K562 (cell line): ENCODE results near the gene RASSF10. TPM values are rescaled to one million over a fixed set of nuclear protein-coding genes. Genes with fewer than 3 reads are reported as not detected.
A peak's percentile ranks its signal among the peaks of the same experiment; 100 is the strongest.

ENCODE experiments used
- ATAC-seq: fragments of 200-7000 bp; cut with Tn5 transposase; 3 replicates; pipeline ENCODE4 v1.9.1; 2020; ENCODE audit warnings: moderate library complexity
- BruUV-seq: library from RNA; stranded (reverse); fragments of 400-500 nt; replicated peaks from 2 replicates; lab custom pipeline; 2021; lab: Mats Ljungman, UMichigan
- CTCF ChIA-PET: fragments of 300-600 bp; formaldehyde crosslinking; extraction: SDS; loops from one replicate; lab custom pipeline; 2021; ENCODE audit warnings: low intra/inter-chr PET ratio; lab: Yijun Ruan, JAX
- POLR2A ChIA-PET: fragments of 300-600, 350-650 bp; sonication (Branson Sonifier 250); formaldehyde crosslinking; extraction: SDS; loops from one replicate; lab custom pipeline; 2021; ENCODE audit warnings: antibody characterized with exemption, inconsistent platforms; lab: Yijun Ruan, JAX
- DNase-seq, 4 experiments: peaks; one replicate each; pipeline versions ENCODE4 v3.0.0 to v3.0.0-alpha.2; 2011 to 2018; ENCODE audit warnings: low spot score in 3 of 4, mixed read lengths in 3 of 4; ENCODE audit errors: extremely low read depth in 1 of 4
- FAIRE-seq: peaks from 2 replicates; lab custom pipeline; 2011; peaks lifted over from hg19 to GRCh38; lab: Jason Lieb, UNC
- H2AFZ ChIP-seq: 2 replicates; pipeline ENCODE4 v1.6.0; 2011; ENCODE audit warnings: low read depth, low read length, control low read depth, inconsistent platforms
- H3K27ac ChIP-seq: fragments of 200-600 bp; 3 replicates; pipeline ENCODE4 v1.8.0; 2011; ENCODE audit warnings: low read depth, mild to moderate bottlenecking, control low read depth, inconsistent platforms, low read length, moderate library complexity, mixed read lengths; ENCODE audit errors: extremely low read depth
- H3K27me3 ChIP-seq, 2 experiments: fragments of 300-600 bp in 1 of 2; 2 replicates in 1 of 2; 3 replicates in 1 of 2; pipeline versions ENCODE4 v1.6.0 to v1.8.0; 2011; ENCODE audit warnings: inconsistent platforms in 2 of 2, low read length in 2 of 2, mild to moderate bottlenecking in 1 of 2, mixed read lengths in 1 of 2, moderate library complexity in 1 of 2; ENCODE audit not compliant: control insufficient read depth in 2 of 2, insufficient read depth in 2 of 2
- H3K36me3 ChIP-seq: fragments of 300-600 bp; 3 replicates; pipeline ENCODE4 v1.8.0; 2011; ENCODE audit warnings: mild to moderate bottlenecking, low read length, inconsistent platforms; ENCODE audit not compliant: control insufficient read depth, insufficient read depth
- H3K4me1 ChIP-seq, 2 experiments: fragments of 200-600 bp in 1 of 2; replicated peaks in 1 of 2; 2 replicates in 1 of 2; 3 replicates in 1 of 2; pipeline versions ENCODE4 v1.5.1 to v1.8.0; 2011; ENCODE audit warnings: inconsistent platforms in 2 of 2, low read length in 2 of 2, mild to moderate bottlenecking in 1 of 2, mixed read lengths in 1 of 2, moderate library complexity in 1 of 2; ENCODE audit not compliant: control insufficient read depth in 2 of 2, insufficient read depth in 2 of 2
- H3K4me2 ChIP-seq: 2 replicates; pipeline ENCODE4 v1.6.1; 2011; ENCODE audit warnings: low read length, control low read depth, inconsistent platforms, mixed read lengths; ENCODE audit not compliant: insufficient read depth
- H3K4me3 ChIP-seq: fragments of 200-600 bp; sonication (generic), shearing (Covaris generic); 2 replicates; pipeline ENCODE4 v1.5.1; 2016; ENCODE audit warnings: control low read depth, inconsistent platforms
- H3K79me2 ChIP-seq: fragments of 200-600 bp; 3 replicates; pipeline ENCODE4 v1.8.0; 2011; ENCODE audit warnings: low read length, inconsistent platforms; ENCODE audit not compliant: control insufficient read depth, insufficient read depth
- H3K9ac ChIP-seq, 2 experiments: 2 replicates each; pipeline versions ENCODE4 v1.6.0 to v1.6.1; 2011; ENCODE audit warnings: low read depth in 2 of 2, low read length in 2 of 2, control low read depth in 1 of 2, inconsistent platforms in 1 of 2, mild to moderate bottlenecking in 1 of 2, mixed read lengths in 1 of 2; ENCODE audit not compliant: insufficient read depth in 1 of 2
- H3K9me1 ChIP-seq: one replicate; pipeline ENCODE4 v1.6.0; 2011; ENCODE audit warnings: inconsistent platforms, mild to moderate bottlenecking, low read length, moderate library complexity; ENCODE audit not compliant: control insufficient read depth, insufficient read depth
- H3K9me3 ChIP-seq: replicated peaks from 2 replicates; pipeline ENCODE4 v1.5.1; 2011; ENCODE audit warnings: low read depth, low read length, inconsistent platforms; ENCODE audit not compliant: control insufficient read depth, insufficient read depth
- H4K20me1 ChIP-seq: replicated peaks from 2 replicates; pipeline ENCODE4 v1.6.1; 2011; ENCODE audit warnings: low read length, inconsistent platforms, mixed read lengths; ENCODE audit not compliant: control insufficient read depth, insufficient read depth
- IFI16 ChIP-seq: fragments of 250-450 bp; sonication (Bioruptor Pico); IDR thresholded peaks from 2 replicates; pipeline ENCODE4 v2.1.2; 2022; ENCODE audit warnings: mild to moderate bottlenecking, inconsistent platforms
- NFE2L1 ChIP-seq: fragments of 450-650 bp; IDR thresholded peaks from 2 replicates; pipeline ENCODE4 v1.6.1; 2016; ENCODE audit warnings: missing genetic modification characterization, low read depth, mild to moderate bottlenecking, missing compliant biosample characterization, moderate library complexity, borderline replicate concordance
- NRF1 ChIP-seq, 2 experiments: fragments of 450-650 bp; IDR thresholded peaks in 1 of 2; conservative IDR thresholded peaks in 1 of 2; 2 replicates each; pipeline ENCODE4 v1.6.1; 2014; ENCODE audit warnings: mild to moderate bottlenecking in 2 of 2
- XRCC3 ChIP-seq: fragments of 450-650 bp; IDR thresholded peaks from 2 replicates; pipeline ENCODE4 v1.6.1; 2017; ENCODE audit warnings: mild to moderate bottlenecking, moderate library complexity
- ZBTB17 ChIP-seq: fragments of 450-650 bp; formaldehyde crosslinking; IDR thresholded peaks from 2 replicates; pipeline ENCODE4 v1.4.0; 2020; ENCODE audit warnings: mild to moderate bottlenecking
- ZFP30 ChIP-seq: fragments of 250-450 bp; sonication (Bioruptor Pico); IDR thresholded peaks from 2 replicates; pipeline ENCODE4 v1.8.0; 2022; ENCODE audit warnings: moderate library complexity, mild to moderate bottlenecking, inconsistent platforms, borderline replicate concordance
- ZNF436 ChIP-seq: fragments of 250-450, 450-650 bp; sonication (Bioruptor Pico); formaldehyde crosslinking; IDR thresholded peaks from 2 replicates; pipeline ENCODE4 v1.7.0; 2020; ENCODE audit warnings: mild to moderate bottlenecking
- WGBS: fragments of 100-300 bp; shearing (Covaris generic); methylation state at CpG from one replicate; pipeline ENCODE4 v1.1.6; 2016; ENCODE audit warnings: low coverage, mixed read lengths; ENCODE audit not compliant: insufficient coverage; ENCODE audit errors: missing lambda C conversion rate; 5-methylcytosine and 5-hydroxymethylcytosine counted together
- in situ Hi-C: fragments of 300-500 bp; cut with MboI; formaldehyde crosslinking; loops from 4 replicates; pipeline ENCODE4 v1.15.0; 2018; ENCODE audit warnings: inconsistent platforms, mixed read lengths
- intact Hi-C: fragments of 100-400 bp; cut with micrococcal nuclease; formaldehyde crosslinking; loops from 2 replicates; pipeline ENCODE4 v1.14.2; 2022
- polyA plus RNA-seq, 8 experiments: library from polyadenylated mRNA; depleted of rRNA in 4 of 8; stranded (reverse) in 5 of 8; unstranded in 3 of 8; fragments of >200 nt; fragmentation: Nextera tagmentation in 2 of 8; fragmentation: Illumina TruSeq in 1 of 8; extraction: Ambion mirVana in 2 of 8; extraction: Trizol in 1 of 8; gene quantifications; 2 replicates each; pipeline versions ENCODE4 v1.2.1 to v1.2.3, GENCODE V29; 2011 to 2014; ENCODE audit warnings: inconsistent platforms in 1 of 8, missing spikeins in 1 of 8
- total RNA-seq, 7 experiments: library from RNA; depleted of rRNA in 6 of 7; stranded (reverse); fragments of >200 nt in 6 of 7; fragmentation: Illumina TruSeq in 2 of 7; extraction: Trizol in 2 of 7; gene quantifications; 2 replicates each; pipeline versions ENCODE4 v1.2.1 to v1.2.3, GENCODE V29; 2011 to 2021; ENCODE audit warnings: low replicate concordance in 1 of 7
- TF ChIP-seq, protein P1 (sequence below): fragments of 450-650 bp; IDR thresholded peaks from 2 replicates; pipeline ENCODE4 v1.6.1; 2018; ENCODE audit not compliant: partially characterized antibody
- TF ChIP-seq, protein P2 (sequence below), 3 experiments: fragments of 200-800 bp in 1 of 3; fragments of 250-450 bp in 1 of 3; fragments of 450-650 bp in 1 of 3; sonication (Bioruptor Pico) in 1 of 3; sonication (Bioruptor generic) in 1 of 3; formaldehyde crosslinking in 1 of 3; IDR thresholded peaks; 2 replicates each; pipeline versions ENCODE4 v1.6.1 to v1.8.0; 2016 to 2022; ENCODE audit warnings: mild to moderate bottlenecking in 2 of 3, missing genetic modification characterization in 2 of 3, missing compliant biosample characterization in 1 of 3, moderate library complexity in 1 of 3
- TF ChIP-seq, protein P3 (sequence below): sonication (generic); formaldehyde crosslinking; IDR thresholded peaks from 2 replicates; pipeline ENCODE4 v1.9.0; 2022; ENCODE audit warnings: mild to moderate bottlenecking, missing genetic modification reagents
- TF ChIP-seq, protein P4 (sequence below): fragments of 250-450 bp; sonication (Bioruptor Pico); IDR thresholded peaks from 2 replicates; pipeline ENCODE4 v1.8.0; 2022; ENCODE audit warnings: inconsistent platforms

Gene RASSF10
- total and polyA plus RNA-seq, 9 of the 15 experiments (the other 6 are each of a cell fraction or from before 2014, with no cell fraction given) = not detected

DNA sequence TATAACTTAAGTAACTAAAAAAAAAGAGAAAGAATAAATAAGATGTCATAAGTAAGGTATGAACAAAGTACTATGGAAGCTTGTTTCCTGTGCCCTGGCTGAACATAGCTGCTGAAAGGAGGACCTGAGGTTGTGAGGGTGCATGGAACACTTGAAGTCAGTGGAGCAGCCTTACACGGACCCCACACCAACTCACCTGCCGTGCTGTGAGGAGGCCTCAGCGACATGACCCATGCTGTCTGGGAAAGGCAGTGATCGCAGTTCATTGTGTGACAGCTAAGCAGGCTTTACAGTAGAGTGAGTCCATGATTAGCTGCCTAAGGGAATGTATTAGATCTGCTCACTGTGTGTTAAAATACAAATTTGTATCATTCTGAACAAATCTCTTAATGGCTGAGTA, 17.6 kb downstream of the RASSF10 start:
- ATAC-seq (no peak), FAIRE-seq (no peak), DNase-seq (no peak)
- no TSS peak for BruUV-seq
- H3K4me3 ChIP-seq = no peak overlapping the region
- peaks cover 14 to 37% of the 10 kb centered on the region in 2 experiments for H3K27me3 ChIP-seq
- H3K4me1 ChIP-seq = no peaks in the 10 kb centered on the region
- intact Hi-C loops = no loop called here
- H3K9me3 ChIP-seq = no peaks in the 10 kb centered on the region
- H3K36me3 ChIP-seq = no peaks in the 10 kb centered on the region
- in situ Hi-C loops = no loop called here
- CTCF ChIA-PET = no interaction called here
- H3K27ac ChIP-seq = no peak overlapping the region
- H3K79me2 ChIP-seq = no peaks in the 10 kb centered on the region
- H3K9ac ChIP-seq = no peak overlapping the region
- no peak overlapping the region for H3K4me2 ChIP-seq
- H3K9me1 ChIP-seq = no peaks in the 10 kb centered on the region
- POLR2A ChIA-PET = interaction anchor here (0.7 to 1.2 kb wide), 2 partner anchors 14 to 1225 kb away, joined by 3 read pairs; no protein-coding TSS in a partner anchor
- 0 out of 2 replicates have a peak overlapping the region, but pooled peaks have one; percentile 33 for H2AFZ ChIP-seq
- WGBS = 11% methylated on average over 4 of the region's 4 CpGs
- no peaks in the 10 kb centered on the region for H4K20me1 ChIP-seq
- TF ChIP-seq NFE2L1 (tag) = no peak
- TF ChIP-seq, protein P1, sequence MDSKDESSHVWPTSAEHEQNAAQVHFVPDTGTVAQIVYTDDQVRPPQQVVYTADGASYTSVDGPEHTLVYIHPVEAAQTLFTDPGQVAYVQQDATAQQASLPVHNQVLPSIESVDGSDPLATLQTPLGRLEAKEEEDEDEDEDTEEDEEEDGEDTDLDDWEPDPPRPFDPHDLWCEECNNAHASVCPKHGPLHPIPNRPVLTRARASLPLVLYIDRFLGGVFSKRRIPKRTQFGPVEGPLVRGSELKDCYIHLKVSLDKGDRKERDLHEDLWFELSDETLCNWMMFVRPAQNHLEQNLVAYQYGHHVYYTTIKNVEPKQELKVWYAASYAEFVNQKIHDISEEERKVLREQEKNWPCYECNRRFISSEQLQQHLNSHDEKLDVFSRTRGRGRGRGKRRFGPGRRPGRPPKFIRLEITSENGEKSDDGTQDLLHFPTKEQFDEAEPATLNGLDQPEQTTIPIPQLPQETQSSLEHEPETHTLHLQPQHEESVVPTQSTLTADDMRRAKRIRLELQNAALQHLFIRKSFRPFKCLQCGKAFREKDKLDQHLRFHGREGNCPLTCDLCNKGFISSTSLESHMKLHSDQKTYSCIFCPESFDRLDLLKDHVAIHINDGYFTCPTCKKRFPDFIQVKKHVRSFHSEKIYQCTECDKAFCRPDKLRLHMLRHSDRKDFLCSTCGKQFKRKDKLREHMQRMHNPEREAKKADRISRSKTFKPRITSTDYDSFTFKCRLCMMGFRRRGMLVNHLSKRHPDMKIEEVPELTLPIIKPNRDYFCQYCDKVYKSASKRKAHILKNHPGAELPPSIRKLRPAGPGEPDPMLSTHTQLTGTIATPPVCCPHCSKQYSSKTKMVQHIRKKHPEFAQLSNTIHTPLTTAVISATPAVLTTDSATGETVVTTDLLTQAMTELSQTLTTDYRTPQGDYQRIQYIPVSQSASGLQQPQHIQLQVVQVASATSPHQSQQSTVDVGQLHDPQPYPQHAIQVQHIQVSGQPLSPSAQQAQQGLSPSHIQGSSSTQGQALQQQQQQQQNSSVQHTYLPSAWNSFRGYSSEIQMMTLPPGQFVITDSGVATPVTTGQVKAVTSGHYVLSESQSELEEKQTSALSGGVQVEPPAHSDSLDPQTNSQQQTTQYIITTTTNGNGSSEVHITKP = no peak
- TF ChIP-seq ZFP30 (CRISPR knock-in tag) = no peak
- TF ChIP-seq IFI16 (CRISPR knock-in tag) = no peak
- no peak for TF ChIP-seq ZNF436
- TF ChIP-seq NRF1 (conservative IDR thresholded peaks at IDR 0.05 in 1 of 2, IDR thresholded peaks at IDR 0.05 in 1 of 2) = no peak
- TF ChIP-seq, protein P2, sequence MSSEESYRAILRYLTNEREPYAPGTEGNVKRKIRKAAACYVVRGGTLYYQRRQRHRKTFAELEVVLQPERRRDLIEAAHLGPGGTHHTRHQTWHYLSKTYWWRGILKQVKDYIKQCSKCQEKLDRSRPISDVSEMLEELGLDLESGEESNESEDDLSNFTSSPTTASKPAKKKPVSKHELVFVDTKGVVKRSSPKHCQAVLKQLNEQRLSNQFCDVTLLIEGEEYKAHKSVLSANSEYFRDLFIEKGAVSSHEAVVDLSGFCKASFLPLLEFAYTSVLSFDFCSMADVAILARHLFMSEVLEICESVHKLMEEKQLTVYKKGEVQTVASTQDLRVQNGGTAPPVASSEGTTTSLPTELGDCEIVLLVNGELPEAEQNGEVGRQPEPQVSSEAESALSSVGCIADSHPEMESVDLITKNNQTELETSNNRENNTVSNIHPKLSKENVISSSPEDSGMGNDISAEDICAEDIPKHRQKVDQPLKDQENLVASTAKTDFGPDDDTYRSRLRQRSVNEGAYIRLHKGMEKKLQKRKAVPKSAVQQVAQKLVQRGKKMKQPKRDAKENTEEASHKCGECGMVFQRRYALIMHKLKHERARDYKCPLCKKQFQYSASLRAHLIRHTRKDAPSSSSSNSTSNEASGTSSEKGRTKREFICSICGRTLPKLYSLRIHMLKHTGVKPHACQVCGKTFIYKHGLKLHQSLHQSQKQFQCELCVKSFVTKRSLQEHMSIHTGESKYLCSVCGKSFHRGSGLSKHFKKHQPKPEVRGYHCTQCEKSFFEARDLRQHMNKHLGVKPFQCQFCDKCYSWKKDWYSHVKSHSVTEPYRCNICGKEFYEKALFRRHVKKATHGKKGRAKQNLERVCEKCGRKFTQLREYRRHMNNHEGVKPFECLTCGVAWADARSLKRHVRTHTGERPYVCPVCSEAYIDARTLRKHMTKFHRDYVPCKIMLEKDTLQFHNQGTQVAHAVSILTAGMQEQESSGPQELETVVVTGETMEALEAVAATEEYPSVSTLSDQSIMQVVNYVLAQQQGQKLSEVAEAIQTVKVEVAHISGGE (CRISPR knock-in tag; IDR thresholded peaks at IDR 0.05) = no peak
- TF ChIP-seq, protein P3, sequence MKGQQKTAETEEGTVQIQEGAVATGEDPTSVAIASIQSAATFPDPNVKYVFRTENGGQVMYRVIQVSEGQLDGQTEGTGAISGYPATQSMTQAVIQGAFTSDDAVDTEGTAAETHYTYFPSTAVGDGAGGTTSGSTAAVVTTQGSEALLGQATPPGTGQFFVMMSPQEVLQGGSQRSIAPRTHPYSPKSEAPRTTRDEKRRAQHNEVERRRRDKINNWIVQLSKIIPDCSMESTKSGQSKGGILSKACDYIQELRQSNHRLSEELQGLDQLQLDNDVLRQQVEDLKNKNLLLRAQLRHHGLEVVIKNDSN (CRISPR knock-in tag) = no peak
- TF ChIP-seq, protein P4, sequence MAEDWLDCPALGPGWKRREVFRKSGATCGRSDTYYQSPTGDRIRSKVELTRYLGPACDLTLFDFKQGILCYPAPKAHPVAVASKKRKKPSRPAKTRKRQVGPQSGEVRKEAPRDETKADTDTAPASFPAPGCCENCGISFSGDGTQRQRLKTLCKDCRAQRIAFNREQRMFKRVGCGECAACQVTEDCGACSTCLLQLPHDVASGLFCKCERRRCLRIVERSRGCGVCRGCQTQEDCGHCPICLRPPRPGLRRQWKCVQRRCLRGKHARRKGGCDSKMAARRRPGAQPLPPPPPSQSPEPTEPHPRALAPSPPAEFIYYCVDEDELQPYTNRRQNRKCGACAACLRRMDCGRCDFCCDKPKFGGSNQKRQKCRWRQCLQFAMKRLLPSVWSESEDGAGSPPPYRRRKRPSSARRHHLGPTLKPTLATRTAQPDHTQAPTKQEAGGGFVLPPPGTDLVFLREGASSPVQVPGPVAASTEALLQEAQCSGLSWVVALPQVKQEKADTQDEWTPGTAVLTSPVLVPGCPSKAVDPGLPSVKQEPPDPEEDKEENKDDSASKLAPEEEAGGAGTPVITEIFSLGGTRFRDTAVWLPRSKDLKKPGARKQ (CRISPR knock-in tag) = no peak
- no peak for TF ChIP-seq ZBTB17 (CRISPR knock-in tag)
- TF ChIP-seq XRCC3 = no peak
